GM12878 (cell line): ENCODE results near the gene OSBP. TPM values are rescaled to one million over a fixed set of nuclear protein-coding genes. Genes with fewer than 3 reads are reported as not detected.

Experiments
- CHD1 ChIP-seq: IDR thresholded peaks from 2 replicates; pipeline ENCODE4 v1.6.1; 2012; ENCODE audit warnings: low read depth, low read length, improper control_type of control experiment
- HDAC2 ChIP-seq: fragments of 200-600 bp; sonication (generic); IDR thresholded peaks from 2 replicates; pipeline ENCODE4 v1.6.1; 2017
- HSF1 ChIP-seq: fragments of 150-350 bp; IDR thresholded peaks from 2 replicates; pipeline ENCODE4 v1.6.1; 2014; ENCODE audit warnings: mild to moderate bottlenecking, low read depth, low read length
- MXI1 ChIP-seq: fragments of 150-350 bp; IDR thresholded peaks from 2 replicates; pipeline ENCODE4 v1.6.1; 2011; ENCODE audit warnings: low read depth, mild to moderate bottlenecking, inconsistent platforms, low read length, improper control_type of control experiment
- NFYB ChIP-seq: IDR thresholded peaks from 2 replicates; pipeline ENCODE4 v1.6.1; 2011; ENCODE audit warnings: low read depth, mild to moderate bottlenecking, low read length, improper control_type of control experiment, moderate library complexity; ENCODE audit not compliant: insufficient read depth
- PML ChIP-seq: IDR thresholded peaks from 2 replicates; pipeline ENCODE4 v1.6.1; 2012; ENCODE audit warnings: low read length, inconsistent platforms
- RBBP5 ChIP-seq: fragments of 200-600 bp; sonication (generic); conservative IDR thresholded peaks from 2 replicates; pipeline ENCODE4 v1.6.1; 2016
- SREBF2 ChIP-seq: IDR thresholded peaks from 2 replicates; pipeline ENCODE4 v1.6.1; 2012; ENCODE audit warnings: mild to moderate bottlenecking, low read length
- TBL1XR1 ChIP-seq: IDR thresholded peaks from 2 replicates; pipeline ENCODE4 v1.6.1; 2012; ENCODE audit warnings: low read depth, low read length, improper control_type of control experiment
- ZBTB40 ChIP-seq: fragments of 450-650 bp; IDR thresholded peaks from 2 replicates; pipeline ENCODE4 v1.6.1; 2016; ENCODE audit warnings: mild to moderate bottlenecking, moderate library complexity, borderline replicate concordance
- polyA plus RNA-seq, 11 experiments: library from polyadenylated mRNA; depleted of rRNA in 4 of 11; unstranded in 6 of 11; stranded (reverse) in 5 of 11; fragments of >200 nt; fragmentation: Nextera tagmentation in 4 of 11; fragmentation: Illumina TruSeq in 1 of 11; extraction: Ambion mirVana in 4 of 11; extraction: Trizol in 1 of 11; gene quantifications; 1 replicate in 1 of 11; 2 replicates in 10 of 11; pipeline versions ENCODE4 v1.2.1 to v1.2.3, GENCODE V29; 2011 to 2016; ENCODE audit warnings: inconsistent platforms in 2 of 11, missing spikeins in 2 of 11, low read depth in 1 of 11
- total RNA-seq, 4 experiments: library from RNA; depleted of rRNA in 3 of 4; stranded (reverse); fragments of >200 nt in 3 of 4; fragmentation: Illumina TruSeq in 1 of 4; extraction: Trizol in 1 of 4; gene quantifications; 2 replicates each; pipeline versions ENCODE4 v1.2.1 to v1.2.3, GENCODE V29; 2013 to 2021

The OSBP gene
- total and polyA plus RNA-seq, 10 of the 15 experiments (the other 5 are each of a cell fraction or from before 2014, with no cell fraction given) = 5.9 to 41.2 (median 21.7) TPM

GRCh38 chr11:59659981-59660380 lies 44.4 kb upstream of the OSBP start (continued):
- TF ChIP-seq HSF1 = no peak
- TF ChIP-seq MXI1 = no peak
- no peak for TF ChIP-seq NFYB
- no peak for TF ChIP-seq SREBF2
- no peak for TF ChIP-seq RBBP5
- TF ChIP-seq HDAC2 = no peak
- no peak for TF ChIP-seq TBL1XR1
- TF ChIP-seq PML = no peak
- no peak for TF ChIP-seq CHD1
- TF ChIP-seq ZBTB40 = no peak
